Peyer's patch (tissue), 4 donors: ENCODE data around the gene BAHCC1. TPM values are rescaled to one million over a fixed set of nuclear protein-coding genes. Genes with fewer than 3 reads are reported as not detected.

Source experiments
- DNase-seq, 3 donors: peaks; one replicate each; pipeline ENCODE4 v3.0.0-alpha.2; 2017 to 2019
- H3K27ac ChIP-seq, 4 donors: fragments of 200-600 bp; sonication (generic); one replicate each; pipeline ENCODE4 v1.5.1; 2016 to 2019
- H3K27me3 ChIP-seq, 2 donors: fragments of 200-600 bp; sonication (generic); one replicate each; pipeline ENCODE4 v1.5.1; 2019
- H3K36me3 ChIP-seq, 3 donors: fragments of 200-600 bp; sonication (generic); one replicate each; pipeline ENCODE4 v1.5.1; 2016 to 2019
- H3K4me1 ChIP-seq, 4 donors: fragments of 200-600 bp; sonication (generic); one replicate each; pipeline ENCODE4 v1.5.1; 2016 to 2019
- H3K4me3 ChIP-seq, 4 donors: fragments of 200-600 bp; sonication (generic); 1 replicate in 3 of 4; 2 replicates in 1 of 4; pipeline ENCODE4 v1.5.1; 2016 to 2019; ENCODE audit warnings: mild to moderate bottlenecking in 1 of 4
- H3K9me3 ChIP-seq, 4 donors: fragments of 200-600 bp; sonication (generic); one replicate each; pipeline ENCODE4 v1.5.1; 2016 to 2019; ENCODE audit warnings: mild to moderate bottlenecking in 1 of 4
- POLR2A ChIP-seq, 2 donors: fragments of 450-650 bp; IDR thresholded peaks; one replicate each; pipeline ENCODE4 v1.5.1; 2017; ENCODE audit warnings: antibody characterized with exemption in 2 of 2, mild to moderate bottlenecking in 2 of 2, moderate library complexity in 2 of 2
- total RNA-seq, 4 donors: library from RNA; depleted of rRNA; stranded (reverse); fragments of >200 nt; gene quantifications; one replicate each; pipeline ENCODE4 v1.1.0, GENCODE V29; 2016
- TF ChIP-seq, protein P1 (sequence below), 6 experiments: fragments of 450-650 bp in 4 of 6; fragments of 200-600 bp in 2 of 6; sonication (generic) in 1 of 6; IDR thresholded peaks; one replicate each; pipeline ENCODE4 v1.5.1; 2017 to 2019; ENCODE audit warnings: antibody characterized with exemption in 6 of 6, mild to moderate bottlenecking in 3 of 6, moderate library complexity in 1 of 6

BAHCC1 gene
- total RNA-seq, 4 donors from 2014 or later, result 11.6 to 43.0 (median 23.9) TPM

GRCh38 chr17:81481815-81482505, 86.7 kb downstream of the BAHCC1 start:
- no peaks in the 10 kb centered on the region for H3K9me3 ChIP-seq
- H3K4me3 ChIP-seq, result peak overlapping the region; percentile 24 to 58 (median 42)
- no peaks in the 10 kb centered on the region for H3K27me3 ChIP-seq
- H3K4me1 ChIP-seq, result peaks cover 0 to 38% (median 20%) of the 10 kb centered on the region in 4 donors
- no peak for TF ChIP-seq POLR2A (IDR thresholded peaks at IDR 0.05)
- TF ChIP-seq, protein P1, sequence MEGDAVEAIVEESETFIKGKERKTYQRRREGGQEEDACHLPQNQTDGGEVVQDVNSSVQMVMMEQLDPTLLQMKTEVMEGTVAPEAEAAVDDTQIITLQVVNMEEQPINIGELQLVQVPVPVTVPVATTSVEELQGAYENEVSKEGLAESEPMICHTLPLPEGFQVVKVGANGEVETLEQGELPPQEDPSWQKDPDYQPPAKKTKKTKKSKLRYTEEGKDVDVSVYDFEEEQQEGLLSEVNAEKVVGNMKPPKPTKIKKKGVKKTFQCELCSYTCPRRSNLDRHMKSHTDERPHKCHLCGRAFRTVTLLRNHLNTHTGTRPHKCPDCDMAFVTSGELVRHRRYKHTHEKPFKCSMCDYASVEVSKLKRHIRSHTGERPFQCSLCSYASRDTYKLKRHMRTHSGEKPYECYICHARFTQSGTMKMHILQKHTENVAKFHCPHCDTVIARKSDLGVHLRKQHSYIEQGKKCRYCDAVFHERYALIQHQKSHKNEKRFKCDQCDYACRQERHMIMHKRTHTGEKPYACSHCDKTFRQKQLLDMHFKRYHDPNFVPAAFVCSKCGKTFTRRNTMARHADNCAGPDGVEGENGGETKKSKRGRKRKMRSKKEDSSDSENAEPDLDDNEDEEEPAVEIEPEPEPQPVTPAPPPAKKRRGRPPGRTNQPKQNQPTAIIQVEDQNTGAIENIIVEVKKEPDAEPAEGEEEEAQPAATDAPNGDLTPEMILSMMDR (IDR thresholded peaks at IDR 0.05), result no peak
- no peaks in the 10 kb centered on the region for H3K36me3 ChIP-seq
- peak overlapping the region in 1 of 4 donors; percentile 3 for H3K27ac ChIP-seq
- DNase-seq, result no peak

GRCh38 chr17:81482673-81483072, 87.4 kb downstream of the BAHCC1 start:
- DNase-seq, result no peak
- H3K4me3 ChIP-seq, result no peak overlapping the region
- H3K36me3 ChIP-seq, result no peaks in the 10 kb centered on the region
- TF ChIP-seq, protein P1 (IDR thresholded peaks at IDR 0.05), result no peak
- TF ChIP-seq POLR2A (IDR thresholded peaks at IDR 0.05), result no peak
- no peaks in the 10 kb centered on the region for H3K27me3 ChIP-seq
- H3K4me1 ChIP-seq, result peaks cover 0 to 42% (median 23%) of the 10 kb centered on the region in 4 donors
- H3K9me3 ChIP-seq, result no peaks in the 10 kb centered on the region
- H3K27ac ChIP-seq, result peak overlapping the region in 2 of 4 donors; percentile 28 to 55

- no peak for TF ChIP-seq POLR2A (IDR thresholded peaks at IDR 0.05)
- TF ChIP-seq, protein P1 (IDR thresholded peaks at IDR 0.05), result no peak
- no peaks in the 10 kb centered on the region for H3K36me3 ChIP-seq
- no peaks in the 10 kb centered on the region for H3K27me3 ChIP-seq
- peak overlapping the region in 3 of 4 donors; percentile 22 to 48 (median 40) for H3K4me3 ChIP-seq
- peak in 2 of 3 donors; percentile 75 to 87 for DNase-seq
- H3K9me3 ChIP-seq, result no peaks in the 10 kb centered on the region
- peak overlapping the region in 2 of 4 donors; percentile 28 to 55 for H3K27ac ChIP-seq
- peaks cover 0 to 42% (median 26%) of the 10 kb centered on the region in 4 donors for H3K4me1 ChIP-seq
Measured at GRCh38 chr17:81483085-81483861, 88.0 kb downstream of the BAHCC1 start.

DNA sequence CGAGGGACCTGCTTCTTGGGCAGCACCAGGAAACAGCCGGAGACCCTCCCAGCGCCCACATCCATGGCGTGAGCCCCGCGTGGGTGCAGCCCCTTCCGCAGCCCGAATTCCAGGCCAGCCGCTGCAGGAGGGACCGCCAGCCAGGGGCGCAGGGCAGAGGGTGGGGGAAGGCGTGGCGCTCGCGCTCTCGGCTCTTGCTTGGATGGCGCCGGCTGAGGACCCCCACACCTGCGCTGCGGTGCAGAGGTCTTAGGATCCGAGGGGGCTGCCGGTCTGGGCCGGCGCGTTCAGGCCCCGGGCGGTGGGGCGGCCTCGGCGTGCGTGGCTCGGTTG, 88.6 kb downstream of the BAHCC1 start:
- Histone ChIP-seq H3K36me3 (no peaks in the 10 kb centered on the region), H3K4me1 (peaks cover 0 to 48% (median 30%) of the 10 kb centered on the region in 4 donors), H3K27me3 (no peaks in the 10 kb centered on the region), H3K27ac (peak overlapping the region in 1 of 4 donors; percentile 55), H3K9me3 (no peaks in the 10 kb centered on the region), H3K4me3 (peak overlapping the region; percentile 22 to 48 (median 44))
- TF ChIP-seq, protein P1 (IDR thresholded peaks at IDR 0.05), result no peak
- TF ChIP-seq POLR2A (IDR thresholded peaks at IDR 0.05), result no peak
- no peak for DNase-seq

DNA sequence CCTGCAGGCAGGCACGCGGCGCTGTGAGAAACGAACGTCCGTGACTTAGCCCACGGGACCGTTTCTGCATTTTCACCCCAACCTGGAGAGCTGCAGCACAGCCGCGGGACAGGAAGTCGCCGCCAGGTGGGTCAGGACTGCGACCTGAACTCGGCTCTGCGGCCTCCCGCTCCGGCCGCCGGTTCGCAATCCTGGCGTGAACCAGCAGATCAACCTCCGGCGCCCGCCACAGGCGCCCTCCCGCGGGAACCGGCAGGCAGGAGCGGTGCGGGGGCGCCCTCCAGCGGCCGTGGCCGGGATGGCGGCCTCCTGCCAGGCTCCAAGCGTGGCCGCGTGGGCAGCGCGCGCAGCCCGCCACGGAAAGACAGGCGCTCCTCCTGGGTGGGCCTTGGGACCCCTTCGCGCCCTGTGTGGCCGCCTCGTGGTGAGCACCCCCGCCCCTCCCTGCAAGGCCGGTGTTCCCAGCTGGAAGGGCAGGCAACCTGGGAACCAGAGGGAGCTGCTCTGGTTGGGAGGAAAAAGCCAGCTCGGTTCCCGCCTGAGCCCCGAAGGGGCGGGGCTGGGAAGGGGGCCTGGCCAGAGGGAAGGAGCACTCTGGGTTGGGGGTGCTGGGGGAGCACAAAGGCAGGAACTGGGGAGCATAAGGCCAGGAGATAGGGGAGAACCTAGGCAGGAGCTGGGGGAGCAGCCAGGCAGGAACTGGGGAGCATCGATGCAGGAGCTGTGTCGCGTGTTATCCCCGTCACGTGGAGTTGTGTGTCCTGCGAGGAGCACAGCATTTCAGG, 89.1 kb downstream of the BAHCC1 start:
- Histone ChIP-seq H3K4me1 (peaks cover 0 to 54% (median 30%) of the 10 kb centered on the region in 4 donors), H3K36me3 (no peaks in the 10 kb centered on the region), H3K4me3 (peak overlapping the region; percentile 22 to 48 (median 44)), H3K27ac (peak overlapping the region in 1 of 4 donors; percentile 55), H3K27me3 (no peaks in the 10 kb centered on the region), H3K9me3 (no peaks in the 10 kb centered on the region)
- no peak for TF ChIP-seq POLR2A (IDR thresholded peaks at IDR 0.05)
- TF ChIP-seq, protein P1 (IDR thresholded peaks at IDR 0.05), result peak; percentile 99 to 100 (median 100)
- DNase-seq, result peak; percentile 88 to 95 (median 91)
